GM23338 (cell line): ENCODE data around the gene HDAC9.

ENCODE experiments used
- CTCF ChIP-seq, 2 experiments: fragments of 200-600 bp in 1 of 2; sonication (generic) in 1 of 2; conservative IDR thresholded peaks; 2 replicates each; pipeline versions ENCODE4 v1.5.1 to v1.6.1; 2016 to 2017; ENCODE audit warnings: antibody characterized with exemption in 2 of 2, low read depth in 2 of 2, mild to moderate bottlenecking in 2 of 2, moderate library complexity in 1 of 2
- EZH2 ChIP-seq: fragments of 200-600 bp; sonication (generic); IDR thresholded peaks from one replicate; pipeline ENCODE4 v1.8.0; 2017; ENCODE audit warnings: antibody characterized with exemption, mild to moderate bottlenecking, low read depth; ENCODE audit not compliant: unreplicated experiment
- JUNB ChIP-seq: IDR thresholded peaks from one replicate; pipeline ENCODE4 v1.6.1; 2016; ENCODE audit warnings: antibody characterized with exemption; ENCODE audit not compliant: unreplicated experiment
- POLR2AphosphoS5 ChIP-seq: IDR thresholded peaks from 2 replicates; pipeline ENCODE4 v1.6.1; 2016; ENCODE audit warnings: antibody characterized with exemption, low read depth

GRCh38 chr7:18860221-18860620 lies 364.7 kb downstream of the HDAC9 start:
- no peak for TF ChIP-seq CTCF (conservative IDR thresholded peaks at IDR 0.05; ENCODE audit: low read depth in 2 of 2)
- TF ChIP-seq EZH2: no peak
- TF ChIP-seq POLR2AphosphoS5: no peak
- TF ChIP-seq JUNB: no peak
